Omental fat pad (tissue), 4 donors: Measurements from ENCODE around the gene SUPT3H. TPM values are rescaled to one million over a fixed set of nuclear protein-coding genes. Genes with fewer than 3 reads are reported as not detected.

Experiments used
- ATAC-seq: fragments of 150-250 bp; one replicate; pipeline ENCODE4 v1.9.1; 2016; ENCODE audit warnings: mild to moderate bottlenecking, moderate library complexity; ENCODE audit not compliant: low FRiP score
- DNase-seq: peaks from one replicate; pipeline ENCODE4 v3.0.0-alpha.2; 2019; ENCODE audit warnings: low spot score
- total RNA-seq, 4 donors: library from RNA; depleted of rRNA; stranded (reverse); fragments of >200 nt; gene quantifications; one replicate each; pipeline ENCODE4 v1.1.0, GENCODE V29; 2016
- TF ChIP-seq, protein P1 (sequence below), 3 donors: fragments of 450-650 bp; IDR thresholded peaks; one replicate each; pipeline ENCODE4 v1.5.1; 2016 to 2017; ENCODE audit warnings: antibody characterized with exemption in 3 of 3, mild to moderate bottlenecking in 3 of 3, moderate library complexity in 2 of 3

SUPT3H gene
- total RNA-seq, 4 donors from 2014 or later: 2.2 to 8.4 (median 5.2) TPM

DNA sequence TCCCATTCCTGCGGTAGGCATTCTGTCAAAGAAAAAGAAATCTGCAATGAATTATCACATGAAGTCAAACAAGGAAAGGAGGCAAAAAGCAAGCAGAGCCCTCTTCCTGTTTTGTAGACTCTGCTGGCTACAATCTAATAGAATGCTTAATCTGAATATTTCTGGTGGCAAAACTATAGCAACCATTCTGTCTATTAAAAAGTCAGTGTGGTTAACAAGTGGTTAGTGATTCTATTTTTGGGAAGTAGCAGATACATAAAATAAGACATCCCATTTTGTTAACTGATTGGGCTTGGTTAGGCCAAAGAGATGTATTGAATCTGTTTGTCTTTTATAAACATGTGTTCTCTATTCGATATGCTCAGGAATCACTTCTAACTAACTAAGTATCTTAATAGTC is 547.9 kb downstream of the SUPT3H start:
- no peak for ATAC-seq
- DNase-seq: no peak
- TF ChIP-seq, protein P1, sequence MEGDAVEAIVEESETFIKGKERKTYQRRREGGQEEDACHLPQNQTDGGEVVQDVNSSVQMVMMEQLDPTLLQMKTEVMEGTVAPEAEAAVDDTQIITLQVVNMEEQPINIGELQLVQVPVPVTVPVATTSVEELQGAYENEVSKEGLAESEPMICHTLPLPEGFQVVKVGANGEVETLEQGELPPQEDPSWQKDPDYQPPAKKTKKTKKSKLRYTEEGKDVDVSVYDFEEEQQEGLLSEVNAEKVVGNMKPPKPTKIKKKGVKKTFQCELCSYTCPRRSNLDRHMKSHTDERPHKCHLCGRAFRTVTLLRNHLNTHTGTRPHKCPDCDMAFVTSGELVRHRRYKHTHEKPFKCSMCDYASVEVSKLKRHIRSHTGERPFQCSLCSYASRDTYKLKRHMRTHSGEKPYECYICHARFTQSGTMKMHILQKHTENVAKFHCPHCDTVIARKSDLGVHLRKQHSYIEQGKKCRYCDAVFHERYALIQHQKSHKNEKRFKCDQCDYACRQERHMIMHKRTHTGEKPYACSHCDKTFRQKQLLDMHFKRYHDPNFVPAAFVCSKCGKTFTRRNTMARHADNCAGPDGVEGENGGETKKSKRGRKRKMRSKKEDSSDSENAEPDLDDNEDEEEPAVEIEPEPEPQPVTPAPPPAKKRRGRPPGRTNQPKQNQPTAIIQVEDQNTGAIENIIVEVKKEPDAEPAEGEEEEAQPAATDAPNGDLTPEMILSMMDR (IDR thresholded peaks at IDR 0.05): no peak

DNA sequence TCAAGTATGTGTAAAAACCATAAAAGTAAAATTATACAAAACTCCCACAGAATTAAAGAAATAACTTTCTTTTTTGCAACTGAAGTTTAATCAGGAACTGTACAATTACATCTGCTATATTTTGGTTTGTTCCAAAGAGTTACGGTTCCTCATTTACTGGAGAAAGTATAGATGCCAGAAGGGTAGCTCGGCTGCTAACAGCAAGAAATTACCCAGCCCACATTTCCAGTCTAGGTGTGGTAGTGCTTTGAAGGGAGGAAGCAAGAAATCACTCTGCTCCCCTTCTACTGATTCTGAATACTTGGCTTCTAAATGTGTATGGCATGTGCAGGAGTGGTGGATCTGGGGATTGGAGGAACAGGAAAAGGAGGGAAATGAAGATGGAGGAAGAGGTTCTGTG is 549.0 kb downstream of the SUPT3H start:
- ATAC-seq: no peak
- no peak for DNase-seq
- TF ChIP-seq, protein P1 (IDR thresholded peaks at IDR 0.05): no peak

- ATAC-seq (no peak), DNase-seq (no peak)
- TF ChIP-seq, protein P1 (IDR thresholded peaks at IDR 0.05): no peak
Measured at GRCh38 chr6:44826025-44826676, 551.6 kb downstream of the SUPT3H start.

- DNase-seq (no peak), ATAC-seq (no peak)
- TF ChIP-seq, protein P1 (IDR thresholded peaks at IDR 0.05): no peak
Measured at GRCh38 chr6:44825273-44825672, 552.5 kb downstream of the SUPT3H start.

GRCh38 chr6:44824567-44824966 is 553.2 kb downstream of the SUPT3H start:
- DNase-seq (no peak), ATAC-seq (no peak)
- TF ChIP-seq, protein P1 (IDR thresholded peaks at IDR 0.05): no peak

DNA sequence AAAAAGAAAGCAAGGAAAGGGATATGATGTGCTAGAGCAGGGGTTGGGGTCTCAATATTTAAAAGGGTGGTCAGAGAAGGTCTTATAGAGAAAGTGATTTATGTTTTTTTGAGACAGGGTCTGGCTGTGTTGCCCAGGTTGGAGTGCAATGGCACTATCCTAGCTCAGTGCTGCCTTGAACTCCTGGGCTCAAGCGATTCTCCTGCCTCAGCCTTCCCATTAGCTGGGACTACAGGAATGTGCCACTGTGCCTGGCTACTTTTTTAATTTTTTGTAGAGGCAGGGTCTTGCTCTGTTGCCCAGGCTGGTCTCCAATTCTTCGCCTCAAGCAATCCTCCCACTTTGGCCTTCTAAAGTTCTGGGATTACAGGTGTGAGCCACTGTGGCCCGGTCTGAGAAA is 557.0 kb downstream of the SUPT3H start:
- TF ChIP-seq, protein P1 (IDR thresholded peaks at IDR 0.05): no peak
- ATAC-seq (no peak), DNase-seq (no peak)

GRCh38 chr6:44820321-44820720 is 557.4 kb downstream of the SUPT3H start:
- no peak for DNase-seq
- no peak for ATAC-seq
- TF ChIP-seq, protein P1 (IDR thresholded peaks at IDR 0.05): no peak
